Hematopoietic multipotent progenitor cell treated with erythropoietin and hydrocortisone succinate and interleukin-3 and kit ligand, for 15 days (in vitro differentiated cells): Measurements from ENCODE around the gene MGA.

ENCODE experiments used
- DNase-seq: peaks from one replicate; pipeline ENCODE4 v3.0.0-alpha.2; 2015; ENCODE audit warnings: low spot score

The MGA gene

DNA sequence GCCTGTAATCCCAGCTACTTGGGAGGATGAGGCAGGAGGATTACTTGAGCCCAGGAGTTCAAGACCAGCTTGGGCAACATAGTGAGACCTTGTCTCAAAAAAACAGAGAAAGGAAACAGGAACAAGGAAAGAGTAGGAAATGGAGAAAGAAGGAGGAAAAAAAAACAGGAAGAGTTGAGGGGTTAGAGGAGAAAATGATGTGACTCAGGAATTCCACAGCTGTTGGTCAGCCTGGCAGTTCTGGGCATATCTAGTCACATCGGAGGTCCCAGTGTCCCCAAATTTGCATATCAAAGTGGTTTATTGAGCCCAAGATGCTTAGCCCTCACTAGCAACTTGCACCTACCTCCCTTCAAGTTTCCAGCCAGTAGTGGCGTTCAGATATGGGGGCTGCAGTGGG, 148.9 kb downstream of the MGA start:
- no peak for DNase-seq

DNA sequence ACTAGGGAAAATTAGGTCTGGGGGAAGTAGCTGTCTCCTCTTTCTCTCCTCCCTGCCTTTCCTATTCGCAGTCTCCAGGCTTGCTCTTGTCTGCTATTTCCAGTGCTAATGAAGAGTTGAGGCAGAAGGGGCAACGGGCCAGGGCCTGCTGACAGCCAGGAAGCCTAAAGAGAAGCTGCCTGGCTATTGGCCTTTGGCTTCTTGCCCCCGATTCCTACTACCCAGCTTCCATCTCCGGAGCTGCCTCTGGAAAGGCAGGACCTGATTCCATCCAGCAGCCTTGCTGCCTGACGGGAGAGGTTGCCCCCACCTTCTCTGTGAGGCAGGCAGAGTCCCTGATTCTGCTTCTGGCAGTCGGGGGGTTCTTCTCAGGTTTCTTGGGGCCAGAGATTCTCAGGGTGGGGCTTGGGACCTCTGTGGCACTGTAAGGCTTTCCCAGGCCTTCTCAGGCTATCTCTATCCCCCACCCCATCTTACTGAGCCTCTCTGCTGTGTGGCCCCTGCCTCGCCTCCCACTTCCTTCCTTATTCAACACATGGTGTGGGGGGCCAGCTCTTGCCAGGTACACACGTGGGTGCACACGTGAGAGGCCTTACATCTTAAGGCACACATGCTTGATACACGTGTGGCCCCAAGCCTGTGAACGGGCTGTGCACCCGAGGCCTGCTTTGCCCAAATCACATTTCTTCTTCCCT, 149.5 kb downstream of the MGA start:
- DNase-seq, result no peak

- no peak for DNase-seq
Measured at GRCh38 chr15:41810651-41811431, 150.6 kb downstream of the MGA start.

DNA sequence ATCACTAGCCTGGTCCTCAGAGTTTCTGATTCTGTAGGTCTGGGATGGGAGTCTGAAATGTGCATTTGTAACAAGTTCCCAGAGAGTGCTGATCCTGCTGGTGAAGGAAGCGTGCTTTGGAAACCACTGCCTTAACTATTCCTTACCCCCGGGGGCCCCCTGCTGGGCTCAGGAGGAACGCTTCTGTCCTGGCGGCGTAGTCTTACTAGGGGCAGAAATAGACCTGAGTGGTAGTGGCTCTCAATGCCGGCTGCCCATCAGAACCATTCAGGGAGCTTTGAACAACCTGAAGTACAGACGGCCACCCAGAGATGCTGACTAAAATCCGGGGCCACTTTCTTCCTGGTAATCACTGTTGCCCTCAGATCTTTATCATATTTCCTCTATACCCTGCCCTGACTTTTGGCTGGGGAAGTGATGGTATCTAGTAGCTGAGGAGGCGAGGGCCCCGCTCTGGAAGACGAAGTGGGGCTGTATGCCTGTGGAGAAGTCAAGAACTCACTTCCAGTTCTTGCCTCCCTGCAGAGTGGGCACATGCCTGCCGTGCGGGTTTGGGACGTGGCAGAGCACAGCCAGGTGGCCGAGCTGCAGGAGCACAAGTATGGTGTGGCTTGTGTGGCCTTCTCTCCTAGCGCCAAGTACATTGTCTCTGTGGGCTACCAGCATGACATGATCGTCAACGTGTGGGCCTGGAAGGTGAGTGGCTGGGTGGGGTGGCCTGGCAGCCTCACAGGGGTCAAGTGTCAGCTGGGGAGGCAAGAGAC, 151.4 kb downstream of the MGA start:
- DNase-seq, result peak; percentile 75

DNA sequence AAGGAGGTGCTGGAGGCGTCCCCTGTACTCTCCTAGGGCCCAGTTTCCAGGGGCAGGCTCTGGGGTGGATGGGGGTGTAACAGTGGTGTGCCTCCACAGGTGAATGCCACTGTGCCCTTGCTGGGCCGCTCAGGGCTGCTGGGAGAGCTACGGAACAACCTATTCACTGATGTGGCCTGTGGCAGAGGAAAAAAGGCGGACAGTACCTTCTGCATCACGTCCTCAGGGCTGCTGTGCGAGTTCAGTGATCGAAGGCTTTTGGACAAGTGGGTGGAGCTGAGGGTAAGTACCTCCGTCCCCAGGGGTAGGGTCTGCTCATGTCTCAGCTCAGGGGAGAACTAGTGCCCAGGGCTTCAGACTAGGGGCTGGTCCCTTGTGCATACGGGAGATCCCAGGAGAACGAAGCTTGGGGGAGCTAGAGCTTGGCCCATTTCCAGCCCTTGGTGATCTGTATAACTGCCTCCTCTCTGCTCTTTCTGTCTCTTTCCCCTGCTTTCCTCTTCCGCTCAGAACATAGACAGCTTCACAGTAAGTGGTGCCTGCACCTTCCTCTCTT, 152.7 kb downstream of the MGA start:
- DNase-seq, result no peak

DNA sequence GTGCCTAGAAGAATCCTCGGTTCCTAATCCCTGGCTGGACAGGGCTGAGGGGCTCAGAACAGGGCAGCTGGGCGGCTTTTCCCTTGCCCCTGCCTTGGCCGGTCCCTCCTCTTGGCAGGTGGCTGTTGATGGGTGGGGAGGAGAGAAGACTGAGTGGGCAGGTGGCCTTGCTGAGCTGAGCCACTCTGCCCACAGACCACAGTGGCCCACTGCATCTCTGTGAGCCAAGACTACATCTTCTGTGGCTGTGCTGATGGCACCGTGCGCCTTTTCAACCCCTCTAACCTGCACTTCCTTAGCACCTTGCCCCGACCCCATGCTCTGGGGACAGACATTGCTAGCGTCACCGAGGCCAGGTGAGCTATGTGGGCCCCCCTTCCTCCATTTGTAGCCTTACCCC, 153.2 kb downstream of the MGA start:
- DNase-seq, result no peak

DNA sequence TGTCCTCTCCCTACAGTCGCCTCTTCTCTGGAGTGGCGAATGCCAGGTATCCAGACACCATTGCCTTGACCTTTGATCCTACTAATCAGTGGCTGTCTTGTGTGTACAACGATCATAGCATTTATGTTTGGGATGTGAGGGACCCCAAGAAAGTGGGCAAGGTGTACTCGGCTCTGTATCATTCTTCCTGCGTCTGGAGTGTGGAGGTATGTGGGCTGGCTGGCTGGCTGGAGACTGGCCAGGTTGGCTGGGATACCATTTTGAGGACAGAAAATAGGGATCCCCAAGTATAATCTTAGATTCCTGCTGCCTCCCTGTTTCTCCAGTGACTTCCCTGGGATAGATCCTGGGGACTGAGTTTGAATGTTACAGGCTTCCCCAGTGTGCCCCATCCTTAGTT, 154.3 kb downstream of the MGA start:
- no peak for DNase-seq

- DNase-seq, result no peak
Measured at GRCh38 chr15:41816788-41817187, 156.6 kb downstream of the MGA start.

DNA sequence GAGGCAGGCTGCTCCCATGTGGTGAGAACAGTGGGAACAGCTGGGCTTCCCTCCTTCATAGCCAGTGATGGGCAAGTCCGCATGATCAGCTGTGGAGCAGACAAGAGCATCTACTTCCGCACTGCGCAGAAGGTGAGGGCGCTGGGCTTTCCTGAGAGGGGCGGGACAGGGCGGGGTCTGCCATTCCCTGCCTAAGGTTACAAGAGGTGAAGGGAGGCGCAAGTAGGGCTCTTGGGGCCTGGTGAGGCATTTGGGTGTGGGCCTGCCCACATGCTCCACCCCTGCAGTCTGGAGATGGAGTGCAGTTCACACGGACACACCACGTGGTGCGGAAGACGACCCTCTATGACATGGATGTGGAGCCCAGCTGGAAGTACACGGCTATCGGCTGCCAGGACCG, 157.1 kb downstream of the MGA start:
- no peak for DNase-seq

- no peak for DNase-seq
Measured at GRCh38 chr15:41817781-41818180, 157.6 kb downstream of the MGA start.

DNA sequence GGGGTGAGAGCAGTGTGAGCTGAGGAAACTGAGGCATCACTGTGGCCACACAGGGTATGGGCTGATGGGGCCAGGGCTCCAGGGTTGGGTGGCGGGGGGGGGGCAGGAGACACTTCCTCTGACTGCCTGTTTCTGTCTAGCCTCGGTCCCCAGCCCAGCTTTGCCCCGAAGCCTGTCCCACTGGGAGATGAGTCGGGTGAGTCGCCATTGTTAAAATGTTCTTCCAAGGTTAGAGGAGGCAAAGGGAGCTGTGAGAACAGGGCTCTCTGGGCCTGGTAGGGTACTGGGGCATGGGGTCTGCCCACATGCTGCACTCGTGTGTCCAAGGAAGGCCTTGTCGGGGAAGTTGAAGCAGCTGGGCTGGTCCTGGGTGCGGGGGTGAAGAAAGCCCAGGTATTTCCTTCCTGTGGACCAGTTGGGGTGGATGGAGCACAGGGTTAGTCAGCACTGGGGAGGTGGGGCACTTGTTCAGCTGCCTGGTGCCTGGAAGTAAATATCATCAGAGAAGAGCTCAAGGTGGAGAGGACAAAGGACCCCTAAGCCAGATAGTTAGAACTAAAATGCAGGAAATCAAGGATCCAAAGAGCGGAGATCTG, 159.3 kb downstream of the MGA start:
- DNase-seq, result no peak

- no peak for DNase-seq
Measured at GRCh38 chr15:41820791-41821423, 160.7 kb downstream of the MGA start.

- no peak for DNase-seq
Measured at GRCh38 chr15:41821831-41822230, 161.6 kb downstream of the MGA start.

DNA sequence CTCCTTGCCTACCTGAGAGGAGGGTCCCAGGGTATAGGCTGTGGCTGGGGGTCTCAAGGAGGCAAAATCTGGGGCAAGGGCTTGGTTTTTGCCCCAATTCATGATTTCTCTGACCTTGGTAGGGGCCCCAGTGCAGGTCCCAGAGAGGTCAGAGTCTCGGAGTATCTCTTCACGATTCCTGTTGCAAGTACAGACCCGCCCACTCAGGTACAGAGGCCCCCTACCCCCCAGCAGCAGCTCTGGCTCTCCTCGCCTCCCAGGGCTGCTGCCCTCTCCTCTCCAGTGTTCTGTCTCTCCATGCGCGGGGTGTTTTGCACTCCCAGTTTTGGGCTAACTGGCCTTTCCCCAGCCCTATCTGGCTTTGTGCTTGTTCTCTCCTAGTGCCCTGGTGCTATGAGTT, 162.3 kb downstream of the MGA start:
- DNase-seq, result no peak
